HG03064 (cell line): ENCODE results near the gene PISD.

Source experiments
- ATAC-seq: cut with Tn5 transposase; IDR thresholded peaks from one replicate; pipeline ENCODE4 v1.9.1; 2021; ENCODE audit warnings: low read depth; ENCODE audit not compliant: unreplicated experiment

Gene PISD

DNA sequence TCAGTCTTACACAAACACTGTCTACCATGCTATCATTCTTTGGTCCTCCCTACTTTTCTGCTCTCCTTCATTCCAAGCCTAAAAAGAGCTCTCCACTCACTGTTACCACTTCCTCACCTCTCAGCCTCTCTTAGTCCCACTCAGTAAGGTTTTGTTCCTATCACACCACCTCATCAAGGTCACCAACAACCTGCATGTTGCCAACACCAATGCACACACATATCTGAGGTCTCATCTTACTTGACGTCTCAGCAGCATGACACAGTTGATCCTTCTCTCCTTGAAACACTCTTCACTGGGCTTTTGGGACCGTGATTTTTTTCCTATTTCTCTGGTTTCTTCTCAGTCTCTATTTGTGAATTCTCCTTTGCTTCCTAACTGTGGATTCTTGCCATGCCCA lies 8.1 kb downstream of the PISD start:
- no peak for ATAC-seq

DNA sequence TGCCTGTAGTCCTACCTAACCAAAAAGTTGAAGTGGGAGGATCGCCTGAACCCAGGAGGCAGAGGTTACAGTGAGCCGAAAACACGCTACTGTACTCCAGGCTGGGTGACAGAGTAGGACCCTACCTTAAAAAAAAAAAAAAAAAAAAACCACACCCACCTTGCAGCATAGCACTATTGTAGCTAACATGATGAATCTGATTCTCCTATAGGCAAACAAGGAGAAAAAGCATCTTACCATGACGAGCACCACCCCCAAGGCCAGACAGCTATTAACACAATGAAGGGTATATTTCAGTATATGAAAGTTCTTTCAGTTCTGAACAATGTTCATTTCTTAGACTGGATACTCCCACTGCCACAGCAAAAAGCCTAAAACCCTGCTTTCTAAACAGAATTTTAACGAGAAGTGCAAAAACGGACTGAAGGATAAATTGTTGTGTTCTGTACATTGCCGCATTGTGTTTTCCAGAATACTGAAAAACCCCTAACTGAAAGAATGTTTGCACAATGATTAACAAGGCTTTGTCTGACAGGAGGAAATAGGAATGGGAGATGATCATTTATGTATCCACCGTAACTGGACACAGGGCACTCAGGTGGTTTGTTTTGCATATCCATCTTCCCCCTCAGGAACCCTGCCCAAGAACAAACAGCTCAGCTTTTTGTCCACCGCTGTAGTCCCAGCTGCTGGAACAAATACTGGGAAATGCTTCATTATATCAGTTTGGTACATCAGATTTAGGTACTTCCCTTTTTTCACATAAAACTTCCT lies 8.9 kb downstream of the PISD start:
- ATAC-seq, result no peak

DNA sequence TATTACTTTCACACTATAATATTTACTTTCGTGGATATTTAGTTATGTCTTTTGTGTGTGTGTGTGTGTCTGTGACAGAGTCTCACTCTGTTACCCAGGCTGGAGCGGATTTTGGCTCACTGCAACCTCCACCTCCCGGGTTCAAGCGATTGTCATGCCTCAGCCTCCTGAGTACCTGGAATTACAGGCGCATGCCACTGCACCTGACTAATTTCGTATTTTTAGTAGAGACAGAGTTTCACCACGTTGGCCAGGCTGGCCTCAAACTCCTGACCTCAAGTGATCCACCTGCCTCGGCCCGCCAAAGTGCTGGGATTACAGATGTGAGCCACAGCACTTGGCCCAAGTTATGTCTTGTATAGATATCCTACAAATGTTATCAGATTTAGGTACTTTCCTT lies 9.9 kb downstream of the PISD start:
- no peak for ATAC-seq

DNA sequence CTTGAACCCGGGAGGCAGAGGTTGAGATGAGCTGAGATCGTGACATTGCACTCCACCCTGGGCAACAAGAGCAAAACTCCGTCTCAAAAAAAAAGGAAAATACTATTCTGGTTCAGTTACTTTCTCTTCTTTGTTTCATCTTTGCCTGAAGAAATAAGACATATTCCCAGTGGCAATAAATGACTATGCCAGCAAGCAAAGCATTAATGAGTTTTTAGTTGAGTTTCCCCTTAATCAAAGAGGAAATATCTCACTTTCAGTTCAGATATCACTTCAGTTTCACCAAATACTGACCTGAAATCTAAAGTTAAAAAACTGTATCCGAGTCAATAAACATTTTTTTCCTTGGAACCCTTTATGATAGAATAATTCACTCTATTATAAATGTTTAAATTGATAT lies 10.4 kb downstream of the PISD start:
- ATAC-seq, result no peak

- no peak for ATAC-seq
Measured at GRCh38 chr22:31650391-31650790, 11.6 kb downstream of the PISD start.

GRCh38 chr22:31647523-31648320 lies 14.3 kb downstream of the PISD start:
- no peak for ATAC-seq

- no peak for ATAC-seq
Measured at GRCh38 chr22:31647066-31647465, 14.9 kb downstream of the PISD start.

DNA sequence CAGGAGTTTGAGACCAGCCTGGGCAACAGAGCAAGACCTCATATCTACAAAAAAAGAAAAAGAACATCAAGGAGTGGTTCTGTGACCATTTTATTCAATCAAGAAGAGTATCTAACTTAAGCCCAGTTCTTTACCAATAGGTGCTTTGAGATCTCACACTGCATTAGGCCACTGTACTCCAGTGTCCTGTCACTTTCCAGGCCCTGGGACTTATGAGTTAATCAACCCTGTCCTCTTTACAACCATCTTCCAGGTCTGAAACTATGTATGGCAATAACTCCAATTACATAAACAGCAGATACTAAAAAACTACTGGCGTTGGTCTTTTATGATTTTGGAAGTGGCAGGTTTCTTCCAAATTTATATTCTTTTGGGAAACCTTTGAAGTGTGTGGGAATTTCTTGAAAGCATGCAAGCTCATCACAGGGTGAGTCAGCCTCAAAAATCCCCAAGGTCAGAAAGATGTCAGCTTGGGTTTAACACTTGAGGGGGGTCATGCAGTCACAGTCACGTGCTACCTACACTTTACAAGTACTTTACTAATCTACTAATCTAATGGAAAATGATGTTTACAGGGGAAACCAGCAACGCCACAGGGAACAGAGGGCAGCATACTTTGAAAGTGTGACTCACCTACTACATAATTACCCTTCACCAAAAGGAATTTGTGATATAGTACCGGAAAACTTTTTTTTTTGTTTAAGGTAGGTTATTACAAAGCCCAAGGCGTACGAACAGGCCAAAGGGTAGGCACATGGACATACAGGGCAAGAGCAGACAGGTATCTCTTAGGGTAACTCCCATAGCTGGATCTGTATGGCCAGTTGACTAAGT lies 15.6 kb downstream of the PISD start:
- no peak for ATAC-seq

GRCh38 chr22:31639436-31640039 lies 22.5 kb downstream of the PISD start:
- no peak for ATAC-seq

DNA sequence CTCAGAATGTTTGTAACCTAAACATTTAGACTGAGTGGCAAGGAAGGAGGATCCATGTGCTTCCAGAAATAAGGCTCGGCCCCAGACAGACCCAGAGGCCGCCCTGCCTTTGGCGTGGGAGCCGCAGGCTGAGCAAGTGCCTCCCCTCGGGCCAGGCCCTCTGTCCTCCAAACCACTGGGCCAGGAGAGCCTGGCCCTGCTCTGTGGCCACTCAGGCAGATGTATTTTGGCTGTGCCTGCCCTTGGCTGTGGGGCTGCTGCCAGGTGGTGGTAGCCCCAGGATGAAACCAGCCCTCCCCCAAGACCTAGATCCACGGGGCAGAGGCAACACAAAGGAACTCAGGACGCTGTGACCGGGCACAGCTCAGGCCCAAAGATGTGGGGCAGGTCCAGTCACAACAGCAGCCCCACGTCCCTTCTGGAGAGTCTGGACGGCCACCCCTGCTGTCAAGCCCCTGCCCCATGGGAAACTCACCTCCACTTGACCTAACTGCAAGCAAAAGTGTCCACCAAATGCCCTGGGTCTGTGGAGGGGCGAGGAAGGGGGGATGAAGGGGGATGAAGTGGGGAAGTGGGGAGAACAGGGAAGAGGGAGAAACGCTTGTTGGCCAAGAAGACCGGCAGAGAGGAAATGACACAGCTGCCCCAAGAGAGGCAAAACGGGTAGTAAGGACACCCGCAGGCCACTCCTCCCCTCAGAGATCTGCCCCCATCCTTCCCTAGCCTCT lies 24.0 kb downstream of the PISD start:
- ATAC-seq, result no peak

DNA sequence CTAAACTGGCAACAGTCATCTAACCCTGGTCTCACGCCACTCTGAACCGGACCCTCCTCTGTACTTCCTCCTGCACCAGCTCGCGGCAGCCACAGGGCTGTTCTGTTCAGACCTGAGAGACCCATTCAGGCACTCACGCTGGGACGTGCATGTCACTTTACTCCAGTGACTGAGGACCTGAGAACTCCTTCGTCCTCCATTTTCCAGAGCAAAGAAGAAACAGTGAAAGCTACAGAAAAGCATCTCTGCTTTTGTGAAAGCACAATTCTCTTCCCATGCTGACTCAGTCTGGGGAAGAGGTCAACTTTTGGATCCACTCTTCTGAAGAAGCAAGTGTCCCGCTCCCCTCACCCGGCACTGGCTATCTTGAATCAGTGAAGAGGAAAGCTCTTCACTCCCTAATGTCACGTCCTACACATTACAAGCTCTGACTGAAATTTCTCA lies 24.5 kb downstream of the PISD start:
- no peak for ATAC-seq

- ATAC-seq, result no peak
Measured at GRCh38 chr22:31635638-31636306, 26.2 kb downstream of the PISD start.

DNA sequence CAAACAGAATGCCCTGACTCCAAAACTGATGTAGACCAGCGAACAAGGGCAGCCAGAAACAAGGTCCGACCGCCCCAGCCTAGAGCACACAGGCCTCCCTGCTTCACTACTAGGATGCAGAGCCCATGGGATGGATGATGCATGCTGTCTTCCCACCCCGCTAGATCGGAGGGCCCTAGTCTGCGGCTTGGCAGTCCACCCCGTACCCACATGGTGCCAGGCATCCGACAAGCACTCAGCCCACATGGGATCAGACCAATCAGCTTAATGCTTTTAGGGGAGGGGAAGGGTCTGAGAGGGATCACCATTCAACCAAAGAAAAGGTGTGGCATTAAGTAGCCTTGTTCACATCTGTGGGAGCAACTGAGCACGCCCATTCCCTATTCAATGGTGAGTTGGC lies 30.6 kb downstream of the PISD start:
- no peak for ATAC-seq

- no peak for ATAC-seq
Measured at GRCh38 chr22:31630331-31631329, 31.4 kb downstream of the PISD start.

GRCh38 chr22:31629741-31630184 lies 32.3 kb downstream of the PISD start:
- ATAC-seq, result no peak

DNA sequence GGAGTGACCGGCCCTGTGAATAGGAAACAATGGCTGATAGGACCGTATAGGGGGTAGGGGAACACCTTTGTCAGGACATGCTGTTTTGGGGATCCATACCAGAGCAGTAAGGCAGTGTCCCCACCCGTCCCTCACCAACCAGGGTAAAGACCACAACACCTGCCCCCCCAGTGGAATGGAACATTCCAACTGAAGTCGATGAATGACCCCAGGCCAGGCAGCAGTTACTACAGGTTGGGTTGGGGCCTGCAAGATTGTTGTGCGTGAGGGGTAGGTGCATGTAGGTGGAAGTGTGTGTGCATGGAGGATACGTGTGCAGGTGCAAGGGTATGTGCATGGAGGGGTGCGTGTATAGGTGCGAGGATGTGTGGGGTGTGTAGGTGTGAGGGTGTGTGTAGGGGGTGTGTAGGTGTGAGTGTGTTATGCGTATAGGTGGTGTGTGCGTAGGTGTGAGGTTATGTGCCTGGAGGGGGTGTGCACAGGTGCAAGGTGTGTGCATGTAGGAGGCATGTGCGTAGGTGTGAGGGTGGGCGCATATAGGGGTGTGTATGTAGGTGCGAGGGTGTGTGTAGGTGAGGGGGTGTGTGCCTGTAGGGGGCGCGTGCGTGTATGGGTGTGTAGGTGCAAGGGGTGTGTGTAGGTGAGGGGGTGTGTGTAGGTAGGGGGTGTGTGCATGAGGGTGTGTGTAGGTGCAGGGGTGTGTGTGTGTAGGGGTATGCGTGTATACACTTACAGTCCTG lies 32.9 kb downstream of the PISD start:
- ATAC-seq, result no peak

- ATAC-seq, result no peak
Measured at GRCh38 chr22:31628362-31628761, 33.7 kb downstream of the PISD start.
